HG03442 (cell line): ENCODE results near the gene NDOR1.
"Not testable (repeated sequence)": the region's sequence is repeated elsewhere in the genome, so short reads cannot be mapped to it uniquely, and the experiment has no call there.

ENCODE experiments used
- ATAC-seq: cut with Tn5 transposase; IDR thresholded peaks from one replicate; pipeline ENCODE4 v1.9.1; 2021; ENCODE audit warnings: mild to moderate bottlenecking, moderate library complexity; ENCODE audit not compliant: unreplicated experiment

NDOR1 gene

DNA sequence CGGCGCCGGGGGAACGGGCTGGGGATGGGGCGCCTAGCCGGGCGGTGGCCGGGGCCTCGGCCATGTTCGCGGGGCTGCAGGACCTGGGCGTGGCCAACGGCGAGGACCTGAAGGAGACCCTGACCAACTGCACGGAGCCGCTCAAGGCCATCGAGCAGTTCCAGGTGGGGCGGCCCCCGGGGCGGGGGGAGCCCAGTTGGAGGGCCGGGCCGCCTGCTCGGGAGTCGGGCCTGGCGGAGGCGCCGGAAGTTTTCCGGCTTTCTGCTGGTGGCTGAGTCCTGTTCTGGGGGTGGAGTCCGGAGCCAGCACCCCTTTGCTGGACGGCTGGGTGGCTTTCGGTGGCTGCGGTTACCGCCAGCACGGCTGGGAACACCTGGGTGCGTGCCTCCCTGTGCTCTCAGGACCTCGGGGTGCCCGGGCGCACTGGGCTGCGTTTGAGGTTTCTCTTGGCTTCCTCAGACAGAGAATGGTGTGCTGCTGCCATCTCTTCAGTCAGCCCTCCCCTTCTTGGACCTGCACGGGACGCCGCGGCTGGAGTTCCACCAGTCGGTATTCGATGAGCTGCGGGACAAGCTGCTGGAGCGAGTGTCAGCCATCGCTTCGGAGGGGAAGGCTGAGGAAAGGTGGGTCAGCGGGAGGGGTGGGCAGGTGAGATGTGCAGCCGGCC lies 50.1 kb downstream of the NDOR1 start:
- ATAC-seq: no peak

DNA sequence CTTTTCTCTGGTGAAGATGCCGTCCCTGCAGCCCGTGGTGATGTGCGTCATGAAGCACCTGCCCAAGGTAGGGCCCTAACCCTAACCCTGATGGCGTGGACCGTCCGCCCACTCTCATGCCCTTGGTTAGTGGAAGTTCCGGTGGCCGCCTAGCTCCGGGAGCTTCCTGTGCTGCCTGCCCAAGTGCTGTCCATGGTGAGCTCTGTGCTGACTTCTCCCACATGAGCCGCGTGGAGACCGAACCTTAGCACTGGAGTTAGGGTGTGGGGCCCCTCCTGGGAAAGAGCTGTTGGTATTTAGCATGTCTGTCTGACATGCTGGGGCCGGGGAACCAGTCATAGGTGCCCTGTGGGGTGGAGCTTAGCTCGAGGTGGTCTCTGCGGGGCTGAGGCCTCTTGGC lies 50.9 kb downstream of the NDOR1 start:
- ATAC-seq: no peak

DNA sequence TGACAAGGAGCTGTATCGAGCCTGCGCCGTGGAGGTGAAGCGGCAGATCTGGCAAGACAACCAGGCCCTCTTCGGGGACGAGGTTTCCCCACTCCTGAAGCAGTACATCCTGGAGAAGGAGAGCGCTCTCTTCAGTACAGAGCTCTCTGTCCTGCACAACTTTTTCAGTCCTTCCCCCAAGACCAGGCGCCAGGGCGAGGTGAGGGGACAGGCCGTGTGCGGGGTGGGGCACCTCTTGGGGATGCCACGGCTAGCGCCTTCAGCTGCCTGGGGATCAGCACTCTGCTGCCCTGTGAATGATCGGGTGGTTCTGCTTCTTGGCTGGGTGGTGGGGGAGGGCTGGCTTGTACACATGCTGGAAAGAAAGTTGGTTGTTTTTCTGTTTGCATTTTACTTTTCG lies 51.4 kb downstream of the NDOR1 start:
- no peak for ATAC-seq

DNA sequence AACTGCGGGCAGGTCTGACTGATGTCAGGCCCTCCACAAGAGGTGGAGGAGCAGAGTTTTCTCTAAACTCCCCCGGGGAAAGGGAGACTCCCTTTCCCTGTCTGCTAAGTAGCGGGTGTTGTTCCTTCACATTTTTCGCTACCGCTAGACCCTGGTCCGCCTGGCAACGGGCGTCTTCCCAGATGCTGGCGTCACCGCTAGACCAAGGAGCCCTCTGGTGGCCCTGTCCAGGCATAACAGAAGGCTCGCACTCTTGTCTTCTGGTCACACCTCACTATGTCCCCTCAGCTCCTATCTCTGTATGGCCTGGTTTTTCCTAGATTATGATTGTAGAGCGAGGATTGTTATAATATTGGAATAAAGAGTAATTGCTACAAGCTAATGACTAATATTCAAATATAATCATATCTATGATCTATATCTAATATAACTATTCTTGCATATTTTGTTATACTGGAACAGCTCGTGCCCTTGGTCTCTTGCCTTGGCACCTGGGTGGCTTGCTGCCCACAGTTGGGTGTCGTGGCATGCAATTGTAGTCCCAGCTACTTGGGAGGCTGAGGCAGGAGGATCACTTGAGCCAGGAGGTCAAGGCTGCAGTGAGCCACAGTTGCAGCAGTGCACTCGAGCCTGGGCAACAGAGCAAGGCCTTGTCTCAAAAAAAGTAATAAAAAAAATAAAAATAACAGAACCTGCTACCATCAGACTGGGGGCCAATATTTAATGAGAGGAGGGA lies 56.8 kb downstream of the NDOR1 start:
- not testable (repeated sequence) for ATAC-seq

DNA sequence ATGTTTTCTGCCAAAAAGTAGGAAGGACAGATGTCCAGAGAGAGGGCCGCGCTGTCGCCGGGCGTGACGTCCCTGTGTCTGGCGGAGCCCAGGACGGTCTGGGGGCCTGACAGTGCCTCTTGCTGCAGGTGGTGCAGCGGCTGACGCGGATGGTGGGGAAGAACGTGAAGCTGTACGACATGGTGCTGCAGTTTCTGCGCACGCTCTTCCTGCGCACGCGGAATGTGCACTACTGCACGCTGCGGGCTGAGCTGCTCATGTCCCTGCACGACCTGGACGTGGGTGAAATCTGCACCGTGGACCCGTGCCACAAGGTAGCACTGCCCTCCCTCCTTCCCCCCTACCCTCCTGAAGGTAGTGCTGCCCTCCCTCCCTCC lies 57.4 kb downstream of the NDOR1 start:
- no peak for ATAC-seq

DNA sequence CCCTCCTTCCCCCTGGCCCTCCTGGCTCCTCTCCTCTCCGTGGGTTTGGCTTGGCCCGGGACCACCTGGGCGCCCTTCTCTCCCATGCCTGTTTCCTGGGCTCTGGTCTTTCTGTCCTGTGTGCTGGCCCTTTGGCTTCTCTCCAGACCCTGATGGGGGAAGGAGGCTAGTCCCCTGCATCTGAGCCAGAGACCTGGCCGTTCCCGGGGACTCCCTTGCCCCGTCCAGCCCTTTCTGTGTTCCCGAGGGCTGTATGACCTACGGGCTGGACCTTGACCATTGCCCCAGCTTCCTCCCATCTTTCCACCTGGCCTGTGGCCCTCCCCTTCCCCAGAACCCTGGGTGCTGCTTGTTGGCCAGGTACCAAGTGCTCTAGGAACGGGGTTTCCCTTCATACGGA lies 58.0 kb downstream of the NDOR1 start:
- no peak for ATAC-seq

DNA sequence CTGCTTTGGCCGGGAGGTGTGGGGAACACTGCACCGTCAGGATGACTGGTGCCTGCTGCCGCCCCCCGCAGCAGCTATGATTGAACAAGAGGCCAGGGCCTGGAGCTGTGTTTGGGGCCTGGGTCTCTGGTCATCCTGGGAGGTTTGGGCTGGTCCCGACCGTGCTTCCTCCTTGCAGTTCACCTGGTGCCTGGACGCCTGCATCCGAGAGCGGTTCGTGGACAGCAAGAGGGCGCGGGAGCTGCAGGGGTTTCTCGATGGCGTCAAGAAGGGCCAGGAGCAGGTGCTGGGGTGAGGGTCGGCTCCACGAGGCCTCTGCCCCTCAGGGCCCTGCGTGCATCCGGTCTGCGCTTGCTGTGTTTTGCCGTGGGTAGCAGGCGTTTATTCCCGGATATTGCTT lies 58.6 kb downstream of the NDOR1 start:
- ATAC-seq: no peak

DNA sequence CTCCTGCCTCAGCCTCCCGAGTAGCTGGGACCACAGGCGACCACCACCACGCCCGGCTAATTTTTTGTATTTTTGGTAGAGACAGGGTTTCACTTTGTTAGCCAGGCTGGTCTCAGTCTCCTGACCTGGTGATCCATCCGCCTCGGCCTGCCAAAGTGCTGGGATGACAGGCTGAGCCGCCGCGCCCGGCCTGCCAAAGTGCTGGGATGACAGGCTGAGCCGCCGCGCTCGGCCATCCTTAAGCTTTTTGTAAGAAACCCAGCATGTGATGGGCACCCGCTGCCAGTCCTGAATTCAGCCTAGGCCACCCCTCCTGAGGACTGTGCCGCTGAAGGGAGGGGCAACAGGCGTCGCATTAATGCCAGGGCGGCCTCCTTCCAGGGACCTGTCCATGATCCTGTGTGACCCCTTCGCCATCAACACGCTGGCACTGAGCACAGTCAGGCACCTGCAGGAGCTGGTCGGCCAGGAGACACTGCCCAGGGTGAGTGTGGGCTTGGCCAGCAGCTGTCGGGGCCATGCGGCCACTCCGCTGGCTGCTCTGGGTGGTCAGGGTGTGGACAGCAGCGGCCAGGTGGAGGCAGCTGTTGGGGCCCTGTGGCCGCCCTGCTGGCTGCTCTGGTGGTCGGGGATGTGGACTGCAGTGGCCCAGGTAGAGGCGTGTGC lies 60.1 kb downstream of the NDOR1 start:
- no peak for ATAC-seq

DNA sequence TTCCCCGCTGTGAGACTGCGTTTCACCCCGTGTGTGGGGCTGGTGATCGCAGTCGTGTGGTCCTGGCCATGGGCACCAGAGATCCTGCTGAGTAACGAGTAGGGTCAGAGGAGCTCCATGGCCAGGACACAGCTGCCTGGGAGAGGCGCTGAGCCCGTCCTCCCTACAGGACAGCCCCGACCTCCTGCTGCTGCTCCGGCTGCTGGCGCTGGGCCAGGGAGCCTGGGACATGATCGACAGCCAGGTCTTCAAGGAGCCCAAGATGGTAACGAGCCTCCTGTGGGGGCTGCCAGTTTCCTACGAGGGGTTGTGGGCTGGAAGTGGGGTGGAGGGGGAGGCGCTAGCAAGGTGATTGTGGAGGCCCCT lies 60.6 kb downstream of the NDOR1 start:
- no peak for ATAC-seq
